ENCODE data around the gene SYT13. TPM values are rescaled to one million over a fixed set of nuclear protein-coding genes. Genes with fewer than 3 reads are reported as not detected.

The SYT13 gene
- total and polyA plus RNA-seq, 10 of the 15 experiments (the other 5 are each of a cell fraction or from before 2014, with no cell fraction given), result not detected

GRCh38 chr11:45237711-45238315 lies 48.3 kb downstream of the SYT13 start:
- no peak overlapping the region for H3K9ac ChIP-seq (ENCODE audit: control insufficient read depth, insufficient read depth, low read length)
- H3K27ac ChIP-seq (ENCODE audit: control insufficient read depth, insufficient read depth), result no peak overlapping the region
- POLR2A ChIA-PET, result no interaction called here
- CTCF ChIA-PET, result interaction anchor here (0.6 to 1.3 kb wide), 4 partner anchors 8 to 311 kb away, joined by 3 to 4 read pairs (median 3); no protein-coding TSS in a partner anchor
- H2AFZ ChIP-seq (ENCODE audit: control insufficient read depth, low read depth, low read length), result no peak overlapping the region
- FAIRE-seq, result no peak
- in situ Hi-C loops (cut with MboI) (no loop called here), intact Hi-C loops (cut with micrococcal nuclease; ENCODE audit: unreplicated experiment) (no loop called here)
- H3K9me3 ChIP-seq (replicated peaks; ENCODE audit: control insufficient read depth, insufficient read depth, low read length), result no peaks in the 10 kb centered on the region; the same call in 2 of the 3 replicates
- peaks cover 0 to 2% of the 10 kb centered on the region in 2 experiments; a peak in 1 of 4 replicates for H3K27me3 ChIP-seq (replicated peaks in 1 of 2; ENCODE audit: control insufficient read depth in 2 of 2, insufficient read depth in 2 of 2, low read length in 1 of 2)
- SMC1A ChIA-PET (ENCODE audit: uncharacterized antibody, unreplicated experiment), result interaction anchor here (0.7 kb wide), 1 partner anchor 175 kb away, joined by 3 read pairs; no protein-coding TSS in a partner anchor
- ATAC-seq, result no peak
- no peaks in the 10 kb centered on the region; the same call in 1 of the 2 replicates for H4K20me1 ChIP-seq (ENCODE audit: control insufficient read depth, insufficient read depth)
- RAD21 ChIA-PET (ENCODE audit: unreplicated experiment), result no interaction called here
- no peak for DNase-seq (ENCODE audit: low read depth, low spot score)
- no peaks in the 10 kb centered on the region for H3K4me1 ChIP-seq (ENCODE audit: control insufficient read depth, insufficient read depth, low read length)
- no TSS peak for BruUV-seq (replicated peaks)
- no peaks in the 10 kb centered on the region for H3K36me3 ChIP-seq (ENCODE audit: control insufficient read depth in 2 of 2, insufficient read depth in 2 of 2, low read length in 1 of 2)
- no peak overlapping the region for H3K4me2 ChIP-seq (ENCODE audit: control insufficient read depth, insufficient read depth)
- H3K79me2 ChIP-seq (ENCODE audit: control insufficient read depth, insufficient read depth, low read length), result no peaks in the 10 kb centered on the region
- H3K4me3 ChIP-seq, result no peak overlapping the region
- 2% methylated on average over 4 of the region's 4 CpGs for WGBS (ENCODE audit: insufficient coverage, insufficient replicate concordance, low lambda C conversion rate, missing lambda C conversion rate)
- TF ChIP-seq TAF1 (IDR thresholded peaks at IDR 0.05; ENCODE audit: borderline replicate concordance, low read depth, low read length), result no peak
- no peak for TF ChIP-seq NBN (IDR thresholded peaks at IDR 0.05)
- TF ChIP-seq, protein P1, sequence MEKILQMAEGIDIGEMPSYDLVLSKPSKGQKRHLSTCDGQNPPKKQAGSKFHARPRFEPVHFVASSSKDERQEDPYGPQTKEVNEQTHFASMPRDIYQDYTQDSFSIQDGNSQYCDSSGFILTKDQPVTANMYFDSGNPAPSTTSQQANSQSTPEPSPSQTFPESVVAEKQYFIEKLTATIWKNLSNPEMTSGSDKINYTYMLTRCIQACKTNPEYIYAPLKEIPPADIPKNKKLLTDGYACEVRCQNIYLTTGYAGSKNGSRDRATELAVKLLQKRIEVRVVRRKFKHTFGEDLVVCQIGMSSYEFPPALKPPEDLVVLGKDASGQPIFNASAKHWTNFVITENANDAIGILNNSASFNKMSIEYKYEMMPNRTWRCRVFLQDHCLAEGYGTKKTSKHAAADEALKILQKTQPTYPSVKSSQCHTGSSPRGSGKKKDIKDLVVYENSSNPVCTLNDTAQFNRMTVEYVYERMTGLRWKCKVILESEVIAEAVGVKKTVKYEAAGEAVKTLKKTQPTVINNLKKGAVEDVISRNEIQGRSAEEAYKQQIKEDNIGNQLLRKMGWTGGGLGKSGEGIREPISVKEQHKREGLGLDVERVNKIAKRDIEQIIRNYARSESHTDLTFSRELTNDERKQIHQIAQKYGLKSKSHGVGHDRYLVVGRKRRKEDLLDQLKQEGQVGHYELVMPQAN (conservative IDR thresholded peaks at IDR 0.05), result no peak
- no peak for TF ChIP-seq ATF2 (IDR thresholded peaks at IDR 0.05; ENCODE audit: low read length)
- no peak for TF ChIP-seq SREBF1 (IDR thresholded peaks at IDR 0.05; ENCODE audit: low read length)
- TF ChIP-seq STAT1 (conservative IDR thresholded peaks at IDR 0.05), result no peak
- TF ChIP-seq EGR1 (IDR thresholded peaks at IDR 0.05; ENCODE audit: borderline replicate concordance in 1 of 2, low read depth in 2 of 2, low read length in 2 of 2), result no peak
- no peak for TF ChIP-seq IKZF2 (IDR thresholded peaks at IDR 0.05)
- TF ChIP-seq MLLT1 (IDR thresholded peaks at IDR 0.05), result no peak
- TF ChIP-seq PRDM15 (CRISPR knock-in tag; IDR thresholded peaks at IDR 0.05), result no peak
- no peak for TF ChIP-seq CTCF (IDR thresholded peaks at IDR 0.05 in 2 of 3, conservative IDR thresholded peaks at IDR 0.05 in 1 of 3; ENCODE audit: control insufficient read depth in 2 of 3, extremely low read depth in 1 of 3, insufficient read depth in 1 of 3, low read depth in 3 of 3, low read length in 3 of 3)
- TF ChIP-seq MXI1 (IDR thresholded peaks at IDR 0.05; ENCODE audit: low read depth, low read length), result no peak

Measured in GM12878 (cell line).